ENCODE results near the gene MAP7.
A peak's percentile ranks its signal among the peaks of the same experiment; 100 is the strongest.
"Not testable (repeated sequence)": the region's sequence is repeated elsewhere in the genome, so short reads cannot be mapped to it uniquely, and the experiment has no call there.

Gene MAP7

DNA sequence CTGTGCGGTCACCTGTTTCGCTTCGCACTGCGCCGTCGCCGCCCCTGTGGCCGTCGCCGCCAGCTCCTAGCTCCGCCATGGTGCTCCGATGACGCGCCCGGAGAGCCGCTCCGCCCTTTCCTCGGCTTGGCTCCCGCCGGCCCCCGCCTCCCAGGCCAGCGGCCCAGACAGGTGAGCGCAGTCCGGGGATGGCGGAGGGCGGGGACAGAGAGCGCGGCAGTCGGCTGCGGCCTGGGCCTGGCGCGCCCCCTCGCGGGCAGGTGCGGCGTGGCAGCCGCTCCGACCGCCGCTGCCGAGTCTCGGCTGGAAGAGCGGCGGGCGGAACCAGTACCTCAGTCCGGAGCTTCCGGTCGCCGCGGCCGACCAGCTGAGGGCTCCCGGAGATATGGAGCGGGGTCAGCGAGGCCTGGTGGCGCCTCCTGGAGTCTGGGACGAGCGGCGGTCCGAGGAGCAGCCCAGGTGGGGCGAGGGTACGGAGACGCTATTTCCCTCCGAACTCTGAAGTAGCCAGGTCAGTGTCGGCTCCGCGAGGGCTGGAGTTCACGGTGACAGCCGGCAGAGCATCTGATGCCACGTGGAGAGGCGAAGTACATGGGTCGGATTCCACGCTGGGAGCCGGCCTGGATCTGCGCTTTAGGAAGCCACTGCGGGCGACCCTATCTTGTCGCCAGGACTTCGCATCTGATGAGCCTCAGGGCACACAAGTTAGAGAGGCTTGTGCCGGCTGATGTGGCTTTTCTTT is at the start of gene MAP7:
TSS of gene MAP7 (minus strand) at position 93 of the 742 bp plus-strand sequence. CDS start at position 79, 14 bp downstream.
- H3K36me3 ChIP-seq (ENCODE audit: insufficient read depth, low read length): no peaks in the 10 kb centered on the region
- H3K4me1 ChIP-seq (ENCODE audit: insufficient read depth, low read length): peaks cover 9% of the 10 kb centered on the region
- peak within 1 kb of the TSS; percentile 43 to 73 for H3K4me3 ChIP-seq (ENCODE audit: low read depth in 1 of 2, low read length in 2 of 2)
- H3K9ac ChIP-seq (ENCODE audit: low read length): no peak within 1 kb of the TSS
- H3K27ac ChIP-seq (ENCODE audit: low read depth, low read length): no peak within 1 kb of the TSS
- no peaks in the 10 kb centered on the region for H3K9me3 ChIP-seq (ENCODE audit: low read length)
- peaks cover 7 to 24% of the 10 kb centered on the region in 2 donors for H3K27me3 ChIP-seq (ENCODE audit: control insufficient read depth in 1 of 2, insufficient read depth in 2 of 2, low read length in 2 of 2)

GRCh38 chr6:136599329-136600011 is 49.2 kb upstream of the MAP7 start:
- no peaks in the 10 kb centered on the region for H3K36me3 ChIP-seq (ENCODE audit: insufficient read depth, low read length)
- peak overlapping the region; percentile 11 for H3K9ac ChIP-seq (ENCODE audit: low read length)
- H3K9me3 ChIP-seq (ENCODE audit: low read length): no peaks in the 10 kb centered on the region
- no peaks in the 10 kb centered on the region for H3K27me3 ChIP-seq (ENCODE audit: control insufficient read depth in 1 of 2, insufficient read depth in 2 of 2, low read length in 2 of 2)
- no peak overlapping the region for H3K4me3 ChIP-seq (ENCODE audit: low read depth in 1 of 2, low read length in 2 of 2)
- peaks cover 35% of the 10 kb centered on the region for H3K4me1 ChIP-seq (ENCODE audit: insufficient read depth, low read length)
- no peak overlapping the region for H3K27ac ChIP-seq (ENCODE audit: low read depth, low read length)

GRCh38 chr6:136598048-136598447 is 47.8 kb upstream of the MAP7 start:
- Histone ChIP-seq H3K27ac (ENCODE audit: low read depth, low read length) (no peak overlapping the region), H3K4me3 (ENCODE audit: low read depth in 1 of 2, low read length in 2 of 2) (no peak overlapping the region), H3K27me3 (ENCODE audit: control insufficient read depth in 1 of 2, insufficient read depth in 2 of 2, low read length in 2 of 2) (no peaks in the 10 kb centered on the region), H3K4me1 (ENCODE audit: insufficient read depth, low read length) (peaks cover 35% of the 10 kb centered on the region), H3K9me3 (ENCODE audit: low read length) (no peaks in the 10 kb centered on the region), H3K36me3 (ENCODE audit: insufficient read depth, low read length) (no peaks in the 10 kb centered on the region), H3K9ac (ENCODE audit: low read length) (no peak overlapping the region)

DNA sequence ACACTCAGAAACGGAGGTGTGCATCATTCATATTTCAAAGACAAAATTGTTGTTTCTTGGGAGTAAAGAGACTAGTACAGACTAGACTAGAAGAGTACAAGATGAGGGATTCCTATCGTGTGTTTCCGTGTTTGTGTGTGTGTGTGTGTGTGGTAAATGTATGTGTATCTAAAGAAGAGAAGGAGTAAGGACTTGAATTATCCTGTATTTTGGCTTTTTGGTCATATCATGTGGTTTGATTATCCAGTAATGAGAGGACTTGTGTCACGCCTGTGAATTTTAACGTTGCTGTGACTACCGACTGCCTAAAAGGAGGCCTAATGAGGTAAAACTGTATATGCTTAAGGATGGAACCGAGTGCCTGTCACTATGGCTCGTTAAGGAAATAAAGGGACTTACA is 44.4 kb upstream of the MAP7 start:
- H3K36me3 ChIP-seq (ENCODE audit: insufficient read depth, low read length): peaks cover 12% of the 10 kb centered on the region
- H3K4me3 ChIP-seq (ENCODE audit: low read depth in 1 of 2, low read length in 2 of 2): no peak overlapping the region
- H3K27ac ChIP-seq (ENCODE audit: low read depth, low read length): no peak overlapping the region
- H3K9ac ChIP-seq (ENCODE audit: low read length): no peak overlapping the region
- no peaks in the 10 kb centered on the region for H3K9me3 ChIP-seq (ENCODE audit: low read length)
- H3K27me3 ChIP-seq (ENCODE audit: control insufficient read depth in 1 of 2, insufficient read depth in 2 of 2, low read length in 2 of 2): no peaks in the 10 kb centered on the region
- peaks cover 12% of the 10 kb centered on the region for H3K4me1 ChIP-seq (ENCODE audit: insufficient read depth, low read length)

- Histone ChIP-seq H3K4me1 (ENCODE audit: insufficient read depth, low read length) (peaks cover 4% of the 10 kb centered on the region), H3K9me3 (ENCODE audit: low read length) (no peaks in the 10 kb centered on the region), H3K4me3 (ENCODE audit: low read depth in 1 of 2, low read length in 2 of 2) (no peak overlapping the region), H3K27me3 (ENCODE audit: control insufficient read depth in 1 of 2, insufficient read depth in 2 of 2, low read length in 2 of 2) (no peaks in the 10 kb centered on the region), H3K27ac (ENCODE audit: low read depth, low read length) (no peak overlapping the region), H3K9ac (ENCODE audit: low read length) (no peak overlapping the region), H3K36me3 (ENCODE audit: insufficient read depth, low read length) (peaks cover 12% of the 10 kb centered on the region)
These were observed 43.7 kb upstream of the MAP7 start for GRCh38 chr6:136593748-136594490.

GRCh38 chr6:136592930-136593673 is 42.9 kb upstream of the MAP7 start:
- H3K27ac ChIP-seq (ENCODE audit: low read depth, low read length): no peak overlapping the region
- H3K27me3 ChIP-seq (ENCODE audit: control insufficient read depth in 1 of 2, insufficient read depth in 2 of 2, low read length in 2 of 2): no peaks in the 10 kb centered on the region
- H3K36me3 ChIP-seq (ENCODE audit: insufficient read depth, low read length): peaks cover 12% of the 10 kb centered on the region
- H3K9me3 ChIP-seq (ENCODE audit: low read length): no peaks in the 10 kb centered on the region
- no peak overlapping the region for H3K4me3 ChIP-seq (ENCODE audit: low read depth in 1 of 2, low read length in 2 of 2)
- H3K9ac ChIP-seq (ENCODE audit: low read length): no peak overlapping the region
- no peaks in the 10 kb centered on the region for H3K4me1 ChIP-seq (ENCODE audit: insufficient read depth, low read length)

DNA sequence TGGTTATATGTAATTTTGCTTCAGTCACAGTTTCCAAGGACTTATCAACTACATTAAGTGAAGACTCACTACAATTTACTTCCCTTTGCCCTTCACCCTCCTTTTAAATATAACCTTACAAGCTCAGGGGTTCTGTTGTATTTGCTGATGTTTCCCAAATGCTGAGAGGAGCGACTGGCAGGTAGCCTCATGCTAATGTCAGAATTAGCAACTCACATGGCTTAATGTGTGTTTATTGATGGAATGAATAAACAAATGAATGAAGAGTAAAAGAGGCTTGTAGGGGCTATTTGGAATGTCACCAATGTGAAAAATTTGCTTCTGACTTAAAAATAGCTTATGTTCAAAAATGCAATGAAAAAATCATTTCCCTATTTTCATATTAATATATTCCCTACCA is 41.4 kb upstream of the MAP7 start:
- H3K4me3 ChIP-seq (ENCODE audit: low read depth in 1 of 2, low read length in 2 of 2): no peak overlapping the region
- no peaks in the 10 kb centered on the region for H3K9me3 ChIP-seq (ENCODE audit: low read length)
- no peaks in the 10 kb centered on the region for H3K4me1 ChIP-seq (ENCODE audit: insufficient read depth, low read length)
- H3K36me3 ChIP-seq (ENCODE audit: insufficient read depth, low read length): peaks cover 12% of the 10 kb centered on the region
- H3K27me3 ChIP-seq (ENCODE audit: control insufficient read depth in 1 of 2, insufficient read depth in 2 of 2, low read length in 2 of 2): no peaks in the 10 kb centered on the region
- H3K9ac ChIP-seq (ENCODE audit: low read length): no peak overlapping the region
- H3K27ac ChIP-seq (ENCODE audit: low read depth, low read length): no peak overlapping the region

DNA sequence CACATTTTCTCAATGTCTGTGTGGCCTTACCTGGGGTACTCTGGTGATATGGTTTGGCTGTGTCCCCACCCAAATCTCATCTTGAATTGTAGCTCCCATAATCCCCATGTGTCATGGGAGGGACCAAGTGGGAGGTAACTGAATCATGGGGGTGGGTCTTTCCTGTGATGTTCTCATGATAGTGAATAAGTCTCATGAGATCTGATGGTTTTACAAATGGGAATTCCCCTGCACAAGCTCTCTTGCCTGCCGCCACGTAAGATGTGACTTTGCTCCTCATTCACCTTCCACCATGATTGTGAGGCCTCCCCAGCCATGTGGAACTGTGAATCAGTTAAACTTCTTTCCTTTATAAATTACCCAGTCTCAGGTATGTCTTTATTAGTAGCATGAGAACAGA is 40.6 kb upstream of the MAP7 start:
- H3K27ac ChIP-seq (ENCODE audit: low read depth, low read length); H3K9me3 ChIP-seq (ENCODE audit: low read length); H3K4me1 ChIP-seq (ENCODE audit: insufficient read depth, low read length); H3K4me3 ChIP-seq (ENCODE audit: low read depth in 1 of 2, low read length in 2 of 2); H3K27me3 ChIP-seq (ENCODE audit: control insufficient read depth in 1 of 2, insufficient read depth in 2 of 2, low read length in 2 of 2); H3K9ac ChIP-seq (ENCODE audit: low read length): not testable (repeated sequence)
- peaks cover 12% of the 10 kb centered on the region for H3K36me3 ChIP-seq (ENCODE audit: insufficient read depth, low read length)

DNA sequence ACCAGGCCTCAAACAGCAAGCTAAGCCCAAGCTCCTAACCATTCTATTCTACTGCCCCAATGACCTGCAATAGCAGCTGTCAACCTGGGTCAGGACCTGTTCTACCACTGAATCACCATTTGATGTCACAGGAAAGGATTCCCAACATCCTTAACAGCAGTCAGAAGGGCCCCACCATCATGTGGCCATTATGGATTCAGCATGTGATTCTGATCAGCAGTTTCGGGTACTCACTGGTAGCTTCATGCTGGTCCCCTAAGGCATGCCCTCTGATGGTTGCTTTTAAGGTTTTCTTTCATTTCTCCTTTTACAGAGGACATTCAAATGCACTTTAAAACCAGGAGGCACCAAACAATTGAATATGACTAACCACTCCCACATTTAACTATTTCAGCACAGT is 37.3 kb upstream of the MAP7 start:
- no peak overlapping the region for H3K27ac ChIP-seq (ENCODE audit: low read depth, low read length)
- H3K27me3 ChIP-seq (ENCODE audit: control insufficient read depth in 1 of 2, insufficient read depth in 2 of 2, low read length in 2 of 2): no peaks in the 10 kb centered on the region
- H3K9ac ChIP-seq (ENCODE audit: low read length): no peak overlapping the region
- H3K4me1 ChIP-seq (ENCODE audit: insufficient read depth, low read length): peaks cover 7% of the 10 kb centered on the region
- H3K9me3 ChIP-seq (ENCODE audit: low read length): no peaks in the 10 kb centered on the region
- H3K4me3 ChIP-seq (ENCODE audit: low read depth in 1 of 2, low read length in 2 of 2): no peak overlapping the region
- H3K36me3 ChIP-seq (ENCODE audit: insufficient read depth, low read length): peaks cover 10% of the 10 kb centered on the region

DNA sequence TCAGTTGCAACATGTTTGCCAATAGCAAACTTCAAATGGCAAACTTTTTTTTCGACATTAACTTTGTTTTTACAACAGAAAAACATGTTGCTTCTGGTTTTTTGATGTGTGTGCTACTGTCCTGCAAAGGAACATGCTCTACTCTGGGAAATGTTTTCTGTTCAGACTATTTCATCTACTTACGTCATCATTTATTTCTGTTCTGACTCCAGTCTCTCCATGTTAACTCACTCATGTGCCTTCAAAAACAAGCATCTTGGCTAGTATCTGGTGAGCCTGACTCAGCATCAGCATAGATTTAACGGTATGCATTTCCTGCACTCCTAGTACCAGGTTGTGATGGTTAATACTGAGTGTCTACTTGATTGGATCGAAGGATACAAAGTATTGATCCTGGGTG is 36.1 kb upstream of the MAP7 start:
- H3K36me3 ChIP-seq (ENCODE audit: insufficient read depth, low read length): no peaks in the 10 kb centered on the region
- no peaks in the 10 kb centered on the region for H3K27me3 ChIP-seq (ENCODE audit: control insufficient read depth in 1 of 2, insufficient read depth in 2 of 2, low read length in 2 of 2)
- H3K9ac ChIP-seq (ENCODE audit: low read length): no peak overlapping the region
- no peak overlapping the region for H3K27ac ChIP-seq (ENCODE audit: low read depth, low read length)
- no peaks in the 10 kb centered on the region for H3K9me3 ChIP-seq (ENCODE audit: low read length)
- H3K4me3 ChIP-seq (ENCODE audit: low read depth in 1 of 2, low read length in 2 of 2): no peak overlapping the region
- H3K4me1 ChIP-seq (ENCODE audit: insufficient read depth, low read length): peaks cover 7% of the 10 kb centered on the region

- H3K4me3 ChIP-seq (ENCODE audit: low read depth in 1 of 2, low read length in 2 of 2); H3K4me1 ChIP-seq (ENCODE audit: insufficient read depth, low read length); H3K27ac ChIP-seq (ENCODE audit: low read depth, low read length); H3K36me3 ChIP-seq (ENCODE audit: insufficient read depth, low read length); H3K27me3 ChIP-seq (ENCODE audit: control insufficient read depth in 1 of 2, insufficient read depth in 2 of 2, low read length in 2 of 2); H3K9me3 ChIP-seq (ENCODE audit: low read length); H3K9ac ChIP-seq (ENCODE audit: low read length): not testable (repeated sequence)
These were observed 35.3 kb upstream of the MAP7 start for GRCh38 chr6:136585523-136585922.
